Neural cell (in vitro differentiated cells): Measurements from ENCODE around the gene SLIRP. TPM values are rescaled to one million over a fixed set of nuclear protein-coding genes. Genes with fewer than 3 reads are reported as not detected.
A peak's percentile ranks its signal among the peaks of the same experiment; 100 is the strongest.

ENCODE experiments used
- H2AFZ ChIP-seq: fragments of 200-600, 300-800 bp; sonication (generic), shearing (Covaris generic); 2 replicates; pipeline ENCODE4 v1.6.0; 2014; ENCODE audit warnings: low read depth, mild to moderate bottlenecking, antibody characterized with exemption, low read length, moderate library complexity
- H3F3A ChIP-seq: fragments of 200-600 bp; shearing (Covaris generic); 2 replicates; pipeline ENCODE4 v1.6.1; 2016; ENCODE audit warnings: mild to moderate bottlenecking, moderate library complexity, mixed read lengths, antibody characterized with exemption, low read length; ENCODE audit not compliant: insufficient read depth, poor library complexity, severe bottlenecking
- H3K27ac ChIP-seq: fragments of 200-600, 300-800 bp; sonication (generic), shearing (Covaris generic); 2 replicates; pipeline ENCODE4 v1.5.1; 2014; ENCODE audit warnings: mild to moderate bottlenecking, low read length, moderate library complexity
- H3K27me3 ChIP-seq: fragments of 300-800, 200-600 bp; sonication (generic), shearing (Covaris generic); 2 replicates; pipeline ENCODE4 v1.6.0; 2014; ENCODE audit warnings: mild to moderate bottlenecking, low read depth, low read length, moderate library complexity; ENCODE audit not compliant: insufficient read depth
- H3K36me3 ChIP-seq: fragments of 300-800, 200-600 bp; sonication (generic), shearing (Covaris generic); 2 replicates; pipeline ENCODE4 v1.5.1; 2014; ENCODE audit warnings: mild to moderate bottlenecking, antibody characterized with exemption, low read length, moderate library complexity; ENCODE audit not compliant: insufficient read depth
- H3K4me2 ChIP-seq: fragments of 300-800, 200-600 bp; sonication (generic), shearing (Covaris generic); 2 replicates; pipeline ENCODE4 v1.6.0; 2014; ENCODE audit warnings: mild to moderate bottlenecking, low read length
- H3K4me3 ChIP-seq: fragments of 300-800, 200-600 bp; sonication (generic), shearing (Covaris generic); 2 replicates; pipeline ENCODE4 v1.5.1; 2014; ENCODE audit warnings: mild to moderate bottlenecking, low read length, moderate library complexity
- H3K79me2 ChIP-seq: fragments of 200-600 bp; shearing (Covaris generic); replicated peaks from 2 replicates; pipeline ENCODE4 v1.6.0; 2014; ENCODE audit warnings: mild to moderate bottlenecking, low read length, moderate library complexity; ENCODE audit not compliant: insufficient read depth
- H3K9ac ChIP-seq: fragments of 300-800, 200-600 bp; sonication (generic), shearing (Covaris generic); 2 replicates; pipeline ENCODE4 v1.6.1; 2016; ENCODE audit warnings: mild to moderate bottlenecking, low read length, mixed read lengths
- H3K9me2 ChIP-seq: fragments of 200-600 bp; shearing (Covaris generic); 2 replicates; pipeline ENCODE4 v1.6.1; 2016; ENCODE audit warnings: mild to moderate bottlenecking, low read length, mixed read lengths; ENCODE audit not compliant: insufficient read depth
- H3K9me3 ChIP-seq: fragments of 200-600, 300-800 bp; sonication (generic), shearing (Covaris generic); 2 replicates; pipeline ENCODE4 v1.6.1; 2016; ENCODE audit warnings: mild to moderate bottlenecking, mixed run types, low read length, moderate library complexity, mixed read lengths
- H4K20me1 ChIP-seq: fragments of 200-600 bp; shearing (Covaris generic); 2 replicates; pipeline ENCODE4 v1.6.1; 2016; ENCODE audit warnings: mild to moderate bottlenecking, mixed run types; ENCODE audit not compliant: insufficient read depth
- CTCF ChIP-seq: fragments of 450-650 bp; IDR thresholded peaks from 2 replicates; pipeline ENCODE4 v1.5.1; 2014; ENCODE audit warnings: antibody characterized with exemption, mild to moderate bottlenecking, moderate library complexity; ENCODE audit not compliant: poor library complexity, severe bottlenecking
- EP300 ChIP-seq: fragments of 450-650 bp; conservative IDR thresholded peaks from 2 replicates; pipeline ENCODE4 v1.6.1; 2014; ENCODE audit warnings: antibody characterized with exemption, mild to moderate bottlenecking, moderate library complexity; ENCODE audit not compliant: poor library complexity, severe bottlenecking
- EZH2 ChIP-seq: fragments of 200-600, 300-800 bp; shearing (Covaris generic), sonication (generic); IDR thresholded peaks from 2 replicates; pipeline ENCODE4 v1.6.1; 2014; ENCODE audit warnings: antibody characterized with exemption, low read length, borderline replicate concordance, mild to moderate bottlenecking; ENCODE audit not compliant: insufficient read depth, poor library complexity, severe bottlenecking
- MXI1 ChIP-seq: fragments of 450-650 bp; conservative IDR thresholded peaks from 2 replicates; pipeline ENCODE4 v1.6.1; 2014; ENCODE audit warnings: antibody characterized with exemption, mild to moderate bottlenecking; ENCODE audit not compliant: poor library complexity, severe bottlenecking
- POLR2AphosphoS5 ChIP-seq: IDR thresholded peaks from 2 replicates; pipeline ENCODE4 v1.6.1; 2012
- RAD21 ChIP-seq: fragments of 450-650 bp; conservative IDR thresholded peaks from 2 replicates; pipeline ENCODE4 v1.6.1; 2014; ENCODE audit warnings: antibody characterized with exemption, mild to moderate bottlenecking, moderate library complexity
- SMC3 ChIP-seq: fragments of 450-650 bp; conservative IDR thresholded peaks from 2 replicates; pipeline ENCODE4 v1.6.1; 2014; ENCODE audit warnings: antibody characterized with exemption, mild to moderate bottlenecking, moderate library complexity; ENCODE audit not compliant: poor library complexity
- TAF1 ChIP-seq: IDR thresholded peaks from 2 replicates; pipeline ENCODE4 v1.6.1; 2012; ENCODE audit warnings: low read depth
- polyA plus RNA-seq: library from polyadenylated mRNA; depleted of rRNA; stranded (reverse); fragments of >200 nt; gene quantifications from 2 replicates; pipeline ENCODE4 v1.2.3, GENCODE V29; 2014
- TF ChIP-seq, protein P1 (sequence below): IDR thresholded peaks from 2 replicates; pipeline ENCODE4 v1.6.1; 2012; ENCODE audit warnings: borderline replicate concordance

Gene SLIRP
- polyA plus RNA-seq, 1 donor from 2014 or later: 697 TPM

DNA sequence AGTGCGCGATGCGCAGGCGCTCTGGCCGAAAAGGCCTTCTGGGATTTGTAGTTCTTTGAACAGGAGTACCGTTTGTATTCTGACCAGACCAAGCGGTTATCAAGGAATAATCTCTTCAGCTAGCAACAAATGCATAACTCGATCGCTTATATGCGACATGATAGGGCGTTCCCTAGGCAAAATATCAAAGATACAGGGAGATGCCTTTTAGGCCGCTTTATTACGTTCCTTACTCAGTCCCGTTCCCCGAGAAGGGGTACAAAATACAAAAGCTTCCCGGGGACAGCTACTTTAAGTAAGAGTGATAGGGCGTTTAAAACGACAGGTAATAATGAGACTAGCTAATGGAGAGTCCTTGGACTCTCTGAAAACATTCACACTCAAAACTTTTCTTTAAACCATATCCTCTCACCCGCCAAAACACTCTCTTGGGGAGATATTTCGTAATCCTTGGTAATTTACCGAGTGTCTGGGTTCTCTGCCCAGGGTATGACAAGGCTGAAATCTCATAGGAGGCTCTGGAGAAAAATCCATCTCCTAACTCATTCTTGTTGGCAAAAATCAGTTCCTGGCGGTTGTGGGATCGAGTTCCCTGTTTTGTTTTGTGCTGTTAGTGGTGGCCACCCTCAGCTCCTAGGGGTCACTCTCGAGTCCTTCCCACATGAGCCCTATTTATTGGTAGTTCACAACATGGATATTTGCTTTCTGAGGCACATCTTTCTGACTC lies 53.5 kb downstream of the SLIRP start:
- peaks cover 4% of the 10 kb centered on the region for H3K36me3 ChIP-seq

DNA sequence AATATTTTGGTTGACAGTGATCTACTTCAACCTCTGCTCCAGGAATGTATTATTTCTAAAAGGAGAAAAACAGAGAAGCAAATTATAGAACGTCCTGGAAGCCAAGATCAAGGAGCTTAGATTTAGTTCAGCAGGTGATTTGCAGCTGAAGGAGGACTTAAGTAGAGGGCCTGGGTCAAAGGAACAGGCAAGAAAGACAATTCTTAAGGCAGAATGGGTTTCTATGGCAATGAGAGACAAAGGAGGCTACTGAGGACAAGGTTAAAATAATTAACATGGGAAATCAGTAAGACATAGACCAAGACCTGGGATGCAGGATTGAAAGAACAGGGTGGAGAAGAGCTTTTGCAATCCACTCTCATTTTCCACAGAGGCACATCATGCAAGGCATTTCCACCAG lies 55.4 kb downstream of the SLIRP start:
- Histone ChIP-seq H2AFZ (no peak overlapping the region), H3K9me3 (no peaks in the 10 kb centered on the region), H4K20me1 (peaks cover 3% of the 10 kb centered on the region), H3K9me2 (no peaks in the 10 kb centered on the region), H3K4me2 (no peak overlapping the region), H3K27ac (no peak overlapping the region), H3K36me3 (no peaks in the 10 kb centered on the region), H3K9ac (no peak overlapping the region), H3K27me3 (no peaks in the 10 kb centered on the region), H3F3A (no peaks in the 10 kb centered on the region), H3K79me2 (peaks cover 19% of the 10 kb centered on the region), H3K4me3 (no peak overlapping the region)
- TF ChIP-seq, protein P1, sequence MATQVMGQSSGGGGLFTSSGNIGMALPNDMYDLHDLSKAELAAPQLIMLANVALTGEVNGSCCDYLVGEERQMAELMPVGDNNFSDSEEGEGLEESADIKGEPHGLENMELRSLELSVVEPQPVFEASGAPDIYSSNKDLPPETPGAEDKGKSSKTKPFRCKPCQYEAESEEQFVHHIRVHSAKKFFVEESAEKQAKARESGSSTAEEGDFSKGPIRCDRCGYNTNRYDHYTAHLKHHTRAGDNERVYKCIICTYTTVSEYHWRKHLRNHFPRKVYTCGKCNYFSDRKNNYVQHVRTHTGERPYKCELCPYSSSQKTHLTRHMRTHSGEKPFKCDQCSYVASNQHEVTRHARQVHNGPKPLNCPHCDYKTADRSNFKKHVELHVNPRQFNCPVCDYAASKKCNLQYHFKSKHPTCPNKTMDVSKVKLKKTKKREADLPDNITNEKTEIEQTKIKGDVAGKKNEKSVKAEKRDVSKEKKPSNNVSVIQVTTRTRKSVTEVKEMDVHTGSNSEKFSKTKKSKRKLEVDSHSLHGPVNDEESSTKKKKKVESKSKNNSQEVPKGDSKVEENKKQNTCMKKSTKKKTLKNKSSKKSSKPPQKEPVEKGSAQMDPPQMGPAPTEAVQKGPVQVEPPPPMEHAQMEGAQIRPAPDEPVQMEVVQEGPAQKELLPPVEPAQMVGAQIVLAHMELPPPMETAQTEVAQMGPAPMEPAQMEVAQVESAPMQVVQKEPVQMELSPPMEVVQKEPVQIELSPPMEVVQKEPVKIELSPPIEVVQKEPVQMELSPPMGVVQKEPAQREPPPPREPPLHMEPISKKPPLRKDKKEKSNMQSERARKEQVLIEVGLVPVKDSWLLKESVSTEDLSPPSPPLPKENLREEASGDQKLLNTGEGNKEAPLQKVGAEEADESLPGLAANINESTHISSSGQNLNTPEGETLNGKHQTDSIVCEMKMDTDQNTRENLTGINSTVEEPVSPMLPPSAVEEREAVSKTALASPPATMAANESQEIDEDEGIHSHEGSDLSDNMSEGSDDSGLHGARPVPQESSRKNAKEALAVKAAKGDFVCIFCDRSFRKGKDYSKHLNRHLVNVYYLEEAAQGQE: no peak
- TF ChIP-seq TAF1 (no peak), EP300 (no peak), CTCF (no peak), MXI1 (no peak)

More for the DNA sequence above, 53.5 kb downstream of the SLIRP start:
- no peak for TF ChIP-seq POLR2AphosphoS5
- TF ChIP-seq CTCF: no peak
- no peak for TF ChIP-seq SMC3
- no peak for TF ChIP-seq TAF1
- no peak for TF ChIP-seq EZH2
- TF ChIP-seq, protein P1: no peak
- no peak for TF ChIP-seq MXI1
- TF ChIP-seq RAD21: no peak
- TF ChIP-seq EP300: no peak
- Histone ChIP-seq H3K9ac (peak overlapping the region; percentile 93), H3K79me2 (peaks cover 36% of the 10 kb centered on the region), H3K9me2 (no peaks in the 10 kb centered on the region), H2AFZ (peak overlapping the region; percentile 58), H3K4me3 (peak overlapping the region; percentile 83), H3K27me3 (no peaks in the 10 kb centered on the region), H3F3A (no peaks in the 10 kb centered on the region), H4K20me1 (peaks cover 3% of the 10 kb centered on the region), H3K27ac (peak overlapping the region; percentile 93), H3K4me2 (peak overlapping the region; percentile 79), H3K9me3 (no peaks in the 10 kb centered on the region)
